Ishikawa (cell line): ENCODE data around the gene CFAP45.

ENCODE experiments used
- CEBPB ChIP-seq: IDR thresholded peaks from 2 replicates; pipeline ENCODE4 v1.6.1; 2012
- CREB1 ChIP-seq: IDR thresholded peaks from 2 replicates; pipeline ENCODE4 v1.6.1; 2012; ENCODE audit warnings: low read depth
- EP300 ChIP-seq: IDR thresholded peaks from 2 replicates; pipeline ENCODE4 v1.6.1; 2012; ENCODE audit warnings: borderline replicate concordance
- FOXM1 ChIP-seq: IDR thresholded peaks from 2 replicates; pipeline ENCODE4 v1.6.1; 2012; ENCODE audit warnings: low read depth, borderline replicate concordance
- MAX ChIP-seq: IDR thresholded peaks from 2 replicates; pipeline ENCODE4 v1.6.1; 2012
- NFIC ChIP-seq: IDR thresholded peaks from 2 replicates; pipeline ENCODE4 v1.6.1; 2012
- RAD21 ChIP-seq: IDR thresholded peaks from 2 replicates; pipeline ENCODE4 v1.6.1; 2012; ENCODE audit warnings: low read depth
- REST ChIP-seq: IDR thresholded peaks from 2 replicates; pipeline ENCODE4 v1.6.1; 2012; ENCODE audit warnings: low read depth, mild to moderate bottlenecking
- TAF1 ChIP-seq: IDR thresholded peaks from 2 replicates; pipeline ENCODE4 v1.6.1; 2012; ENCODE audit warnings: low read depth, mild to moderate bottlenecking
- TCF12 ChIP-seq: IDR thresholded peaks from 2 replicates; pipeline ENCODE4 v1.6.1; 2012; ENCODE audit warnings: low read depth
- USF1 ChIP-seq: IDR thresholded peaks from 2 replicates; pipeline ENCODE4 v1.6.1; 2012
- YY1 ChIP-seq: IDR thresholded peaks from 2 replicates; pipeline ENCODE4 v1.6.1; 2012; ENCODE audit warnings: low read depth
- ZBTB7A ChIP-seq: IDR thresholded peaks from 2 replicates; pipeline ENCODE4 v1.6.1; 2012; ENCODE audit warnings: low read depth

- no peak for TF ChIP-seq MAX
- TF ChIP-seq EP300: no peak
- no peak for TF ChIP-seq CEBPB
- peak; percentile 57 for TF ChIP-seq REST
- no peak for TF ChIP-seq USF1
- TF ChIP-seq RAD21: no peak
- no peak for TF ChIP-seq TCF12
- no peak for TF ChIP-seq TAF1
- no peak for TF ChIP-seq NFIC
- TF ChIP-seq FOXM1: no peak
- TF ChIP-seq CREB1: no peak
- no peak for TF ChIP-seq YY1
- no peak for TF ChIP-seq ZBTB7A
Observed at GRCh38 chr1:159857889-159858288, 42.1 kb downstream of the CFAP45 start.
